OCI-LY7 (cell line): ENCODE data around the gene CDC14B. TPM values are rescaled to one million over a fixed set of nuclear protein-coding genes. Genes with fewer than 3 reads are reported as not detected.
"Not testable (repeated sequence)": the region's sequence is repeated elsewhere in the genome, so short reads cannot be mapped to it uniquely, and the experiment has no call there.

Source experiments
- BruUV-seq: library from RNA; stranded (reverse); fragments of 400-500 nt; replicated peaks from 2 replicates; lab custom pipeline; 2021; lab: Mats Ljungman, UMichigan
- CTCF ChIA-PET: fragments of 300-600 bp; sonication (Branson Sonifier 250); formaldehyde crosslinking; loops from one replicate; lab custom pipeline; 2022; ENCODE audit warnings: antibody characterized with exemption; ENCODE audit not compliant: unreplicated experiment; lab: Charles Lee
- POLR2A ChIA-PET: fragments of 300-600 bp; sonication (Branson Sonifier 250); formaldehyde crosslinking; loops from one replicate; lab custom pipeline; 2022; ENCODE audit warnings: antibody characterized with exemption; lab: Charles Lee
- DNase-seq: peaks from one replicate; pipeline ENCODE4 v3.0.0-alpha.2; 2015; ENCODE audit warnings: low spot score
- H2AFZ ChIP-seq: fragments of 200-600 bp; sonication (generic), shearing (Covaris generic); 2 replicates; pipeline ENCODE4 v1.6.1; 2014; ENCODE audit warnings: mild to moderate bottlenecking, antibody characterized with exemption, low read length, moderate library complexity
- H3K27ac ChIP-seq: fragments of 200-600 bp; sonication (generic); 2 replicates; pipeline ENCODE4 v1.5.1; 2014; ENCODE audit warnings: mixed run types, low read depth, mild to moderate bottlenecking, moderate library complexity, low read length, inconsistent platforms; ENCODE audit not compliant: poor library complexity, severe bottlenecking
- H3K36me3 ChIP-seq: fragments of 200-600 bp; sonication (generic); 2 replicates; pipeline ENCODE4 v1.6.1; 2014; ENCODE audit warnings: mild to moderate bottlenecking, antibody characterized with exemption, low read length, moderate library complexity, mixed read lengths; ENCODE audit not compliant: insufficient read depth
- H3K4me1 ChIP-seq: fragments of 200-600 bp; sonication (generic); 2 replicates; pipeline ENCODE4 v1.5.1; 2014; ENCODE audit warnings: mild to moderate bottlenecking, low read length; ENCODE audit not compliant: insufficient read depth, poor library complexity, severe bottlenecking
- H3K4me2 ChIP-seq: fragments of 200-600 bp; sonication (generic); 2 replicates; pipeline ENCODE4 v1.6.1; 2014; ENCODE audit warnings: mild to moderate bottlenecking, low read length
- H3K4me3 ChIP-seq: fragments of 200-600 bp; sonication (generic); 2 replicates; pipeline ENCODE4 v1.5.1; 2014; ENCODE audit warnings: mild to moderate bottlenecking, low read depth, low read length; ENCODE audit not compliant: poor library complexity, severe bottlenecking
- H3K79me2 ChIP-seq: fragments of 200-600 bp; sonication (generic); 2 replicates; pipeline ENCODE4 v1.6.1; 2016; ENCODE audit warnings: low read depth, mild to moderate bottlenecking, low read length, moderate library complexity, mixed read lengths; ENCODE audit not compliant: insufficient read depth
- H3K9me2 ChIP-seq: fragments of 200-600 bp; sonication (generic); 2 replicates; pipeline ENCODE4 v1.6.1; 2016; ENCODE audit warnings: mild to moderate bottlenecking, low read length, mixed read lengths; ENCODE audit not compliant: insufficient read depth
- H3K9me3 ChIP-seq: fragments of 200-600 bp; sonication (generic); 2 replicates; pipeline ENCODE4 v1.6.1; 2014; ENCODE audit warnings: mild to moderate bottlenecking, mixed run types, low read length, mixed read lengths
- H4K20me1 ChIP-seq: fragments of 200-600 bp; sonication (generic); 2 replicates; pipeline ENCODE4 v1.6.1; 2014; ENCODE audit warnings: mild to moderate bottlenecking, antibody characterized with exemption, low read length, moderate library complexity, mixed read lengths; ENCODE audit not compliant: insufficient read depth
- CTCF ChIP-seq: fragments of 200-600 bp; sonication (generic); conservative IDR thresholded peaks from 2 replicates; pipeline ENCODE4 v1.5.1; 2014; ENCODE audit warnings: mild to moderate bottlenecking, antibody characterized with exemption, low read length, moderate library complexity, mixed read lengths
- EZH2phosphoT487 ChIP-seq: fragments of 200-600 bp; sonication (generic); IDR thresholded peaks from 2 replicates; pipeline ENCODE4 v1.6.1; 2018; ENCODE audit warnings: low read depth, borderline replicate concordance, mild to moderate bottlenecking, mixed run types, antibody characterized with exemption, low read length, moderate library complexity, mixed read lengths
- intact Hi-C: fragments of 100-400 bp; cut with micrococcal nuclease; formaldehyde crosslinking; loops from one replicate; pipeline ENCODE4 v1.10.0; 2022; ENCODE audit not compliant: unreplicated experiment
- total RNA-seq, 2 experiments: library from RNA; depleted of rRNA in 1 of 2; stranded (reverse); fragments of >200 nt in 1 of 2; shearing (Covaris generic) in 1 of 2; gene quantifications; 2 replicates each; pipeline ENCODE4 v1.2.3, GENCODE V29; 2014 to 2022

Gene CDC14B
- total RNA-seq, 2 experiments from 2014 or later, result 0.27 TPM; not detected in 1

GRCh38 chr9:96550659-96551058, 69.0 kb downstream of the CDC14B start:
- H3K4me3 ChIP-seq, result no peak overlapping the region
- no peaks in the 10 kb centered on the region for H3K36me3 ChIP-seq
- ChIA-PET CTCF (no interaction called here), POLR2A (interaction anchor here (0.6 kb wide), 1 partner anchor 84 kb away, joined by 7 read pairs; no protein-coding TSS in a partner anchor)
- TF ChIP-seq EZH2phosphoT487 (no peak), CTCF (no peak)
- no peaks in the 10 kb centered on the region for H4K20me1 ChIP-seq
- H2AFZ ChIP-seq, result no peak overlapping the region
- H3K9me2 ChIP-seq, result no peaks in the 10 kb centered on the region
- H3K9me3 ChIP-seq, result no peaks in the 10 kb centered on the region
- no peaks in the 10 kb centered on the region for H3K79me2 ChIP-seq
- H3K4me2 ChIP-seq, result no peak overlapping the region
- no TSS peak for BruUV-seq
- DNase-seq, result no peak
- intact Hi-C loops, result no loop called here
- H3K27ac ChIP-seq, result no peak overlapping the region
- no peaks in the 10 kb centered on the region for H3K4me1 ChIP-seq

GRCh38 chr9:96543131-96543530, 76.5 kb downstream of the CDC14B start:
- DNase-seq, H3K9me3 ChIP-seq, H3K4me3 ChIP-seq, H3K27ac ChIP-seq, H3K79me2 ChIP-seq, H3K4me2 ChIP-seq, H2AFZ ChIP-seq, intact Hi-C loops, H3K9me2 ChIP-seq, BruUV-seq, H4K20me1 ChIP-seq, POLR2A ChIA-PET, H3K36me3 ChIP-seq, H3K4me1 ChIP-seq, CTCF ChIA-PET: not testable (repeated sequence)

GRCh38 chr9:96540106-96540505, 79.5 kb downstream of the CDC14B start:
- H2AFZ ChIP-seq, result no peak overlapping the region
- no peak for DNase-seq
- H4K20me1 ChIP-seq, result no peaks in the 10 kb centered on the region
- ChIA-PET CTCF (no interaction called here), POLR2A (no interaction called here)
- intact Hi-C loops, result no loop called here
- TF ChIP-seq EZH2phosphoT487 (no peak), CTCF (no peak)
- H3K4me1 ChIP-seq, result no peaks in the 10 kb centered on the region
- no peaks in the 10 kb centered on the region for H3K9me3 ChIP-seq
- H3K4me2 ChIP-seq, result no peak overlapping the region
- H3K27ac ChIP-seq, result no peak overlapping the region
- no peak overlapping the region for H3K4me3 ChIP-seq
- H3K9me2 ChIP-seq, result no peaks in the 10 kb centered on the region
- no peaks in the 10 kb centered on the region for H3K36me3 ChIP-seq
- BruUV-seq, result no TSS peak
- no peaks in the 10 kb centered on the region for H3K79me2 ChIP-seq
